Common myeloid progenitor, CD34-positive (primary cell): ENCODE data around the gene SERPINH1.

Experiments
- CTCF ChIA-PET: fragments of 350-600 bp; sonication (Branson Sonifier 250); formaldehyde crosslinking; loops from one replicate; lab custom pipeline; 2021; ENCODE audit warnings: antibody characterized with exemption; lab: Charles Lee
- POLR2A ChIA-PET: fragments of 350-600 bp; sonication (Branson Sonifier 250); formaldehyde crosslinking; loops from one replicate; lab custom pipeline; 2021; ENCODE audit warnings: antibody characterized with exemption; lab: Charles Lee
- DNase-seq, 3 donors: peaks; one replicate each; pipeline versions ENCODE4 v3.0.0 to v3.0.0-alpha.2; 2013
- H3K27ac ChIP-seq, 2 experiments: 1 replicate in 1 of 2; 2 replicates in 1 of 2; pipeline ENCODE4 v1.7.0; 2013; ENCODE audit warnings: inconsistent platforms in 2 of 2, low read length in 2 of 2, mild to moderate bottlenecking in 2 of 2, low read depth in 1 of 2, moderate library complexity in 1 of 2; ENCODE audit not compliant: severe bottlenecking in 2 of 2, insufficient read depth in 1 of 2, poor library complexity in 1 of 2
- H3K27me3 ChIP-seq, 5 experiments: replicated peaks in 2 of 5; 1 replicate in 3 of 5; 2 replicates in 2 of 5; pipeline versions ENCODE4 v1.6.1 to v1.7.0; 2013; ENCODE audit warnings: low read length in 4 of 5, mild to moderate bottlenecking in 2 of 5, moderate library complexity in 2 of 5, inconsistent platforms in 1 of 5; ENCODE audit not compliant: insufficient read depth in 5 of 5, control insufficient read depth in 4 of 5
- H3K36me3 ChIP-seq, 4 experiments: 1 replicate in 2 of 4; 2 replicates in 2 of 4; pipeline versions ENCODE4 v1.6.1 to v1.7.0; 2013; ENCODE audit warnings: low read length in 3 of 4, control low read depth in 1 of 4, mild to moderate bottlenecking in 1 of 4; ENCODE audit not compliant: control insufficient read depth in 4 of 4, insufficient read depth in 4 of 4
- H3K4me1 ChIP-seq, 4 experiments: 1 replicate in 3 of 4; 2 replicates in 1 of 4; pipeline versions ENCODE4 v1.6.1 to v1.7.1; 2013; ENCODE audit warnings: low read length in 3 of 4, mild to moderate bottlenecking in 3 of 4, control low read depth in 1 of 4, inconsistent platforms in 1 of 4, moderate library complexity in 1 of 4; ENCODE audit not compliant: control insufficient read depth in 4 of 4, insufficient read depth in 4 of 4; ENCODE audit errors: control extremely low read depth in 1 of 4
- H3K4me3 ChIP-seq, 7 experiments: 1 replicate in 4 of 7; 2 replicates in 3 of 7; pipeline versions ENCODE4 v1.5.1 to v1.7.0; 2013; ENCODE audit warnings: mild to moderate bottlenecking in 7 of 7, low read length in 6 of 7, moderate library complexity in 6 of 7, inconsistent platforms in 2 of 7, low read depth in 2 of 7, control low read depth in 1 of 7; ENCODE audit not compliant: insufficient read depth in 4 of 7, control insufficient read depth in 1 of 7; ENCODE audit errors: extremely low read depth in 1 of 7
- H3K9me3 ChIP-seq, 5 experiments: 1 replicate in 4 of 5; 2 replicates in 1 of 5; pipeline versions ENCODE4 v1.6.1 to v1.7.1; 2013; ENCODE audit warnings: low read length in 4 of 5, mild to moderate bottlenecking in 2 of 5, inconsistent platforms in 1 of 5, low read depth in 1 of 5, moderate library complexity in 1 of 5; ENCODE audit not compliant: control insufficient read depth in 4 of 5, insufficient read depth in 2 of 5; ENCODE audit errors: control extremely low read depth in 1 of 5
- WGBS: methylation state at CpG from one replicate; pipeline ENCODE4 v1.1.5; 2013; ENCODE audit not compliant: insufficient coverage; 5-methylcytosine and 5-hydroxymethylcytosine counted together

SERPINH1 gene

DNA sequence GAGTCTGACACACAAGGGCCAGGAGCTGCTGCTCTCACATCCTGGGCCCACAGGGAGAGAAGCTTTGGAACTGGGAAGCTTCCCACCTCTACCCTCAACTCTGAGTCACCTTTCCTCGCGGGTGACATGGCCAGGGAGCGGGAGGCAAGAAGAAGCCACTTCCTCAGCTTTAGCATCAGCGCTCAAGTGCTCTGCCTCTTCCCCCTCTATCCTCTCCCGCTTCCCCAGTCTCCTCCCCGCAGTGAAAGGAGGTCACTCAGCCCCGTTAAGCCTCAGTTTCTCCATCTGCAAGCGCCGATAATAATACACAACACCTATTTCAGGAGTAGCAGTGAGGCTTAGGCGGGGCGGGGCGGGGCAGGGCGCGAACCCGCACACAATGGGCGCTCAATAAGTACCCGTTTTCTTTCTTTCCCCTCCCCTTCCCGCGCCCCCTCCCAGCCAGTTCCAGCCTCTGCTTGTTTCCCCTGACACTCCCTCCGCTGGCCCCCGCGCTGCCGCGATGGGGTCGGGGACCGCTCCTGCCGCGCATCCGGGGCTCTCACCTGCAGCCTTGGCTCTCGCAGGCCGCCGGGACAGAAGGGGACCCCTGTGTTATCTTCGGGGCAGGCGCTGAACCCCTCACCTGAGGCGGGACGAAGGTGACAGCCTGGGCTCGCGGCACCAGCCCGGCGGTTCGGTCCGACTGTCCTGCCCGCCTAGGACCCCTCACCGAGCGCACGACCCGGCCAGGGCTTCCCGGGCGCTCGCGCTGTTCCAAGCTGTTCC is 37.2 kb upstream of the SERPINH1 start:
- no peak overlapping the region for H3K27ac ChIP-seq
- ChIA-PET POLR2A (interaction anchor here (1.1 kb wide), 1 partner anchor 50 kb away, joined by 3 read pairs; no protein-coding TSS in a partner anchor), CTCF (interaction anchor here (0.9 to 2.0 kb wide), 4 partner anchors 10 to 81 kb away, joined by 3 to 11 read pairs (median 4); no protein-coding TSS in a partner anchor)
- WGBS = 6% methylated on average over 48 of the region's 51 CpGs
- peak overlapping the region; percentile 60 to 91 (median 76) for H3K4me3 ChIP-seq
- DNase-seq = peak in 2 of 3 donors; percentile 23 to 29
- no peaks in the 10 kb centered on the region for H3K36me3 ChIP-seq
- peaks cover 0 to 20% (median 17%) of the 10 kb centered on the region in 4 experiments for H3K4me1 ChIP-seq
- no peaks in the 10 kb centered on the region for H3K9me3 ChIP-seq
- H3K27me3 ChIP-seq = peaks cover 0 to 22% (median 11%) of the 10 kb centered on the region in 5 experiments

DNA sequence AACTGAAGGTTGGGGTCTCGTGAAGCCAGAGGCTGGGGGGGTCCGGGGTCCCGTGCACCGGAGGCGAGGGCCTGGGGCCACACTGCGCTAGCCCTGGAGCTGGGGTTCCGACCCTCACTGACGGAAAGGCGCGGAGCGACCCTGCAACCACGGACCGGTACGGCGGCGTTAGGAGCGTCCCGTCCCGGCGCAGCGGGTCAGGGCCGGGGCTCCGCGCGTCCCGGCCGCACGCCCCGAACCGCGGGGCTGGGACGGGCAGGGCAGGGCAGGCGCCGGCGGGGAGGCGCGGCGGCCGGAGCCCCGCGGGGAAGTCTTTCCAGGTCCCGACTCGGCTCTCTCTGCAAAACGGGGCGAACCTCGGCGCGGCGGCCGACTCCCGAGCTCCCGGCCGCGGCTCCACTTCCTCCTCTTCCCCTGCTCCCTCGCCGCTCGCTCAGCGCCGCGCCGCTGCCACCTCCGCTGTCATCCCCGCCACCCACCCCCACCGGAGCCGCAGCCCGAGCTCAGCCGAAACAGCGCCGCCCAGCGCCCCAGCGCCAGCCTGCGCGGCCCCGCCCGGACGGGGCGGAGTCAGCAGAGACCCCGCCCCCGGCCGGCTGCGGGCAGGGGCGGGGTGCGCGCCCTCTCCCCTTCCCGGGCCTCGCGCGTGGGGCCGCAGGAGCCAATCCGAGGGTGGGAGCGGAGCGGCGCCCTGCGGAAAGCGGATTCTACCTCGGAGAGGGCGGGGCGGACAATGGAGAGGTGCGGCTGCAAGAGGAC is 36.4 kb upstream of the SERPINH1 start, which contains the start of gene GDPD5:
Gene GDPD5 (minus strand): TSS at position 509 of the 759 bp plus-strand sequence. CDS start 48,206 bp downstream, outside the sequence.
- Histone ChIP-seq H3K36me3 (no peaks in the 10 kb centered on the region), H3K9me3 (no peaks in the 10 kb centered on the region), H3K27ac (no peak within 1 kb of the TSS), H3K4me1 (peaks cover 0 to 20% (median 17%) of the 10 kb centered on the region in 4 experiments), H3K27me3 (peaks cover 0 to 22% (median 11%) of the 10 kb centered on the region in 5 experiments), H3K4me3 (peak within 1 kb of the TSS; percentile 60 to 91 (median 76))
- ChIA-PET POLR2A (interaction anchor here (1.1 kb wide), 1 partner anchor 50 kb away, joined by 3 read pairs; no protein-coding TSS in a partner anchor), CTCF (interaction anchor here (0.6 to 2.0 kb wide), 5 partner anchors 9 to 81 kb away, joined by 3 to 11 read pairs (median 3); no protein-coding TSS in a partner anchor)
- DNase-seq = peak; percentile 81 to 91 (median 91)
- 0% methylated on average over 65 of the region's 99 CpGs for WGBS

DNA sequence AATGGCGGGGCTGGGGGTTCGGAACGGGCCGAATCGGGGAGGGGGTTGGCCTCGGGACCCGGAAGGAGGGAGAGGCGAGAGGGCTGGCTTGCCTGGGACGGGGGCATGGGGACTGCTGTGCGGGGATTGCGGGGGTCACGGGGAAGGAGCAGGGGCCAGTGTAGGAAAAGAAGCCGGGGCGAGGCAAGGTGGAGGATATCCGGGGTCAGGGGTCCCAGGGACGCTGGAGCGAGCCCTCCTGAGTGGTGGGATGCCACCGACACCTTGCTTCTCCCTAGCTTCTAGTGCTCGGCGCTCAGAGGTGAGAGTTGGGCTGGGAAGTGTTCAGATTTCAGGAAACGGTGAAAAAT is 35.9 kb upstream of the SERPINH1 start:
- H3K36me3 ChIP-seq = no peaks in the 10 kb centered on the region
- DNase-seq = no peak
- WGBS = 0% methylated on average over 11 of the region's 21 CpGs
- no peak overlapping the region for H3K27ac ChIP-seq
- peaks cover 0 to 22% (median 11%) of the 10 kb centered on the region in 5 experiments for H3K27me3 ChIP-seq
- peaks cover 0 to 20% (median 17%) of the 10 kb centered on the region in 4 experiments for H3K4me1 ChIP-seq
- ChIA-PET POLR2A (interaction anchor here (1.1 kb wide), 1 partner anchor 51 kb away, joined by 3 read pairs; no protein-coding TSS in a partner anchor), CTCF (interaction anchor here (0.6 to 13.0 kb wide), 3 partner anchors 8 to 84 kb away, joined by 3 to 229 read pairs (median 3); no protein-coding TSS in a partner anchor)
- peak overlapping the region; percentile 44 to 91 (median 73) for H3K4me3 ChIP-seq
- H3K9me3 ChIP-seq = no peaks in the 10 kb centered on the region

DNA sequence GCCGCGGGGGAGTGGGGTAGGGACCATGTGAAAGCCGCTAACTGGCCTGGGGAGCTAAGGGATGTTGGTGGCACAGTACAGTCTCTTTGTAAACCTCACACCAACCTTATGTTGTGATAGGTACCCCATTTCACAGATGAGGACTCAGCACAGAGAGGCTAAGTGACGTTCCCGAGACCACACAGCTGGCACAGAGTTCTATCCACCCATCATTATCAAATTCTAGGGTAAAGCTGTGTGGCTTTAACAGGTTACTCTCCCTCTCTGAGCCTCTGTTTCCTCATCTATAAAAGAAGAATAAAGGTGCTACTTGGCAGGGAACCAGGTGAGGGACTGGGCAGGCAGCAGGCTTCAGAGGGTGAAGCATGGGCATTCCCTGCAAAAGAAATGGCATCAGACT is 34.9 kb upstream of the SERPINH1 start:
- no peak overlapping the region for H3K27ac ChIP-seq
- CTCF ChIA-PET = interaction anchor here (13.0 kb wide), 1 partner anchor 85 kb away, joined by 229 read pairs; no protein-coding TSS in a partner anchor
- H3K4me3 ChIP-seq = peak overlapping the region in 1 of 7 experiments; percentile 72
- peaks cover 0 to 22% (median 11%) of the 10 kb centered on the region in 5 experiments for H3K27me3 ChIP-seq
- POLR2A ChIA-PET = no interaction called here
- WGBS = 100% methylated on average over 3 of the region's 5 CpGs
- peaks cover 0 to 20% (median 17%) of the 10 kb centered on the region in 4 experiments for H3K4me1 ChIP-seq
- H3K9me3 ChIP-seq = no peaks in the 10 kb centered on the region
- no peaks in the 10 kb centered on the region for H3K36me3 ChIP-seq
- no peak for DNase-seq

DNA sequence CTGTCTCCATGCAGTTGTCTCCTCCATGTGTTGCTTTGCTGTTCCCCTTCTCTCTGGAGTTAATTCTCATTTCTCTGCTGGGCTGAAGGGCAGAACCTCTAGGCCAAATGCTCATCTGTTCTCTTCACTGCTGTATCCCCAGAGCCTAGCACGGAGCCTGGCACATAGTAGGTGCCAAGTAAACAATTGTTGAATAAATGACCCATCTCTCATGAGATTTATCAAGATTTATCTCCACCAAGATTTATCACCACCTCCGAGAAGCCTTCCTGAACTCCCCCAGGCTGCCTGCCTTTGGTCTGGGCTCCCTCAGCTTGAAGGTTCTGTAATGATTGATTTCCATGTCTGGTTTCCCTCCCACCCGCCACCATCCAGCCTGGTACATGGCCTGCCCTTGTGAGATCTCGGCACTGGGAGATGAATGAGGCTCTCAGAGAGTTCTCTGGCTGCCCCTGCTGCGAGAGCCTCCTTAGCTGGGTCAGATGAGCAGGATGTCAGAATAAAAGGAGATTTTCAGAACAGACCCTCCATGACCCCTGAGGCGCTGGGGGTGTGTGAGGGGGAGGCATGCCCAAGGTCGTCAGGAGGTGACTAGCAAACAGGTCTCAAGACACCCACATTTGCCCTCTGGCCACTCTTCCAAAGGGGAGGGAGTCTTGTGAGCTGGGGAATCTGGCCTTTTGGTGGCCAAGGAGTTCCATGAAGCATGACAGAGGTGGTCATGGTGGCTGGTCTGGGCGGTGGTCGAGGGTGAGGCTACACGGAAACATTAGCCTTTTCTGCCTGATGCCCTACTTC is 33.9 kb upstream of the SERPINH1 start:
- DNase-seq = no peak

DNA sequence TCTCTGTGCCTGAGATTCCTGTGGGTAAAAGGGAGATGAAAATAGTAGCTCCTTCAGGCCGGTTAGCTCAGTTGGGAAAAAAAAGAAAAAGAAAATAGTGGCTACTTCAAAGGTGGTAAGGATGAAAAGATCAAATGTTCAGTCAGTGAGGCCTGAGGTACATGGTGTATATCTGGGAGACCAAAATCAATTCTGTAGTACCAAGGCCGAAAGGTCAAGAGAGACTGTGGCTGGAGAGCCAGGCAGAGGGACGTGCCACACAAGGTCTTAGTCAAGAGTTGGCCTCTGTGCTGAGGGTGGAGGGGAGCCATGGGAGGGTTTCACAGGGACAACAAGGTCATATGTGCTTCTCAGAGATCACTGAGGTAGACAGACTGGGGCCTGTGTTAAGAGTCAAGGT is 31.5 kb upstream of the SERPINH1 start:
- H3K27me3 ChIP-seq = no peaks in the 10 kb centered on the region
- 96% methylated on average over 3 of the region's 3 CpGs for WGBS
- H3K4me3 ChIP-seq = no peak overlapping the region
- no peaks in the 10 kb centered on the region for H3K9me3 ChIP-seq
- H3K36me3 ChIP-seq = no peaks in the 10 kb centered on the region
- CTCF ChIA-PET = interaction anchor here (1.1 to 13.0 kb wide), 15 partner anchors 10 to 251 kb away, joined by 3 to 229 read pairs (median 7); no protein-coding TSS in a partner anchor
- POLR2A ChIA-PET = no interaction called here
- no peak overlapping the region for H3K27ac ChIP-seq
- peaks cover 3 to 25% (median 24%) of the 10 kb centered on the region in 4 experiments for H3K4me1 ChIP-seq
- DNase-seq = no peak

More for the DNA sequence above, 33.9 kb upstream of the SERPINH1 start:
- Histone ChIP-seq H3K36me3 (no peaks in the 10 kb centered on the region), H3K27ac (no peak overlapping the region), H3K27me3 (peaks cover 0 to 22% (median 10%) of the 10 kb centered on the region in 5 experiments), H3K9me3 (no peaks in the 10 kb centered on the region), H3K4me1 (peaks cover 0 to 20% (median 18%) of the 10 kb centered on the region in 4 experiments), H3K4me3 (no peak overlapping the region)
- ChIA-PET CTCF (interaction anchor here (0.7 to 13.0 kb wide), 13 partner anchors 8 to 248 kb away, joined by 3 to 229 read pairs (median 4); no protein-coding TSS in a partner anchor), POLR2A (no interaction called here)
- 76% methylated on average over 9 of the region's 10 CpGs for WGBS
